GM23248 (cell line): ENCODE data around the gene POLR2I. TPM values are rescaled to one million over a fixed set of nuclear protein-coding genes. Genes with fewer than 3 reads are reported as not detected.

Source experiments
- DNase-seq: peaks from one replicate; pipeline ENCODE4 v3.0.0-alpha.2; 2015
- H2AFZ ChIP-seq: fragments of 200-600 bp; sonication (generic); 2 replicates; pipeline ENCODE4 v1.6.1; 2016; ENCODE audit warnings: antibody characterized with exemption
- H3F3A ChIP-seq: fragments of 200-600 bp; sonication (generic); 2 replicates; pipeline ENCODE4 v1.6.1; 2016; ENCODE audit warnings: mild to moderate bottlenecking, antibody characterized with exemption, mixed run types; ENCODE audit not compliant: insufficient read depth
- H3K27ac ChIP-seq: fragments of 200-600 bp; sonication (generic); 2 replicates; pipeline ENCODE4 v1.5.1; 2016; ENCODE audit warnings: mild to moderate bottlenecking
- H3K27me3 ChIP-seq: fragments of 200-600 bp; sonication (generic); replicated peaks from 2 replicates; pipeline ENCODE4 v1.6.1; 2016; ENCODE audit warnings: mild to moderate bottlenecking; ENCODE audit not compliant: insufficient read depth
- H3K36me3 ChIP-seq: fragments of 200-600 bp; sonication (generic); 2 replicates; pipeline ENCODE4 v1.6.1; 2016; ENCODE audit warnings: low read depth, mild to moderate bottlenecking
- H3K4me1 ChIP-seq: fragments of 200-600 bp; sonication (generic); 2 replicates; pipeline ENCODE4 v1.6.1; 2016; ENCODE audit warnings: mild to moderate bottlenecking; ENCODE audit not compliant: insufficient read depth
- H3K4me2 ChIP-seq: fragments of 200-600 bp; sonication (generic); one replicate; pipeline ENCODE4 v1.6.1; 2016; ENCODE audit warnings: mild to moderate bottlenecking; ENCODE audit not compliant: unreplicated experiment
- H3K4me3 ChIP-seq: fragments of 200-600 bp; sonication (generic); 2 replicates; pipeline ENCODE4 v1.5.1; 2016; ENCODE audit warnings: mild to moderate bottlenecking
- H3K79me2 ChIP-seq: fragments of 200-600 bp; sonication (generic); 2 replicates; pipeline ENCODE4 v1.6.1; 2016; ENCODE audit warnings: mild to moderate bottlenecking; ENCODE audit not compliant: insufficient read depth
- H3K9ac ChIP-seq: fragments of 200-600 bp; sonication (generic); 2 replicates; pipeline ENCODE4 v1.6.1; 2016; ENCODE audit warnings: mild to moderate bottlenecking
- H3K9me2 ChIP-seq: fragments of 200-600 bp; sonication (generic); 2 replicates; pipeline ENCODE4 v1.6.1; 2016; ENCODE audit warnings: mixed run types, mild to moderate bottlenecking, moderate library complexity; ENCODE audit not compliant: insufficient read depth
- H3K9me3 ChIP-seq: fragments of 200-600 bp; sonication (generic); one replicate; pipeline ENCODE4 v1.6.1; 2017; ENCODE audit warnings: low read depth
- H4K20me1 ChIP-seq: fragments of 200-600 bp; sonication (generic); 2 replicates; pipeline ENCODE4 v1.6.0; 2016; ENCODE audit not compliant: insufficient read depth
- EZH2 ChIP-seq: fragments of 200-600 bp; sonication (generic); IDR thresholded peaks from 2 replicates; pipeline ENCODE4 v1.6.1; 2018; ENCODE audit warnings: antibody characterized with exemption, mild to moderate bottlenecking; ENCODE audit not compliant: insufficient read depth, poor library complexity, severe bottlenecking
- EZH2phosphoT487 ChIP-seq: fragments of 200-600 bp; sonication (generic); IDR thresholded peaks from 2 replicates; pipeline ENCODE4 v1.6.1; 2018; ENCODE audit warnings: antibody characterized with exemption, moderate library complexity, mild to moderate bottlenecking, low read depth; ENCODE audit not compliant: insufficient read depth
- WGBS, 2 experiments: methylation state at CpG; one replicate each; pipeline ENCODE4 v1.1.6; 2015 to 2017; ENCODE audit warnings: low lambda C conversion rate in 2 of 2, low coverage in 1 of 2; ENCODE audit errors: missing lambda C conversion rate in 2 of 2; 5-methylcytosine and 5-hydroxymethylcytosine counted together
- in situ Hi-C: fragments of 300-500 bp; cut with MboI; formaldehyde crosslinking; loops from 2 replicates; pipeline ENCODE4 v1.15.0; 2020
- polyA plus RNA-seq: library from polyadenylated mRNA; unstranded; fragments of >200 nt; fragmentation: Nextera tagmentation; extraction: Ambion mirVana; gene quantifications from 2 replicates; pipeline ENCODE4 v1.2.1, GENCODE V29; 2016
- total RNA-seq: library from RNA; depleted of rRNA; stranded (reverse); fragments of >200 nt; shearing (Covaris generic); gene quantifications from 2 replicates; pipeline ENCODE4 v1.2.3, GENCODE V29; 2014

POLR2I gene
- total and polyA plus RNA-seq, 2 experiments from 2014 or later = 44.1 to 130 TPM

DNA sequence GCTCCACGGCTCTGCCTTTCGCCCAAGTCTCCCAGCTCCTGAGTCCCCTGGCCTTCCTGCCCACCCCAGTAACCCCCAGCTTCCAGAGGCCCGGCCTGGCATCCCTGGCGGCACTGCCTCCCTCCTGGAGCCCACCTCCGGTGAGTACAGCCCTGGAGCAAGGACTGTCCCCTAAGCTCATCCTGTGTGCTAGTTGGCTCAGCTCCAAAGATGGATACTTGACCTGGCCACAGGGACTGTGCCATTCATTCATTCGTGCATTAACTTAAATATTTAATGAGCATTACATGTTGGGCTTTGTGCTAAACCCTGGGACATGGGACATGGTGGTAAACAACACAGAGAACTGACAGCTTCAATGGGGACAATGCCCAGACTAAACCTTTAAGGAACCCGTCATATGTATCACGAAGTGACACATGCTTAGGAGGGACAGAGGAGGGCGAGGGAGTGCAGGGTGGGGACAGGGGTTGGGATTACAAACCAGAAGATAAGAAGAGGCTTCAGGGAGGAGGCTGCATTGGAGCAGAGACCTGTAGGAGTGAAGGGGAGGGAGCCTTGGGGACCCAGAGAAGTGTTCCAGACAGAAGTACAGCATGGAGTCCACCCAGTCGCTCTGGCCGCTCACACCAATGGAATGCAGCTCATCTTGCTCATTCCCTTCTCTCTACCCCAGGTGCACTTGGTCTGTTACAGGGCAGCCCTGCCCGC lies 10.7 kb downstream of the POLR2I start:
- Histone ChIP-seq H3K27ac (no peak overlapping the region), H3K4me1 (no peaks in the 10 kb centered on the region), H4K20me1 (no peaks in the 10 kb centered on the region), H3K9me3 (no peaks in the 10 kb centered on the region), H2AFZ (no peak overlapping the region), H3K36me3 (no peaks in the 10 kb centered on the region), H3K27me3 (no peaks in the 10 kb centered on the region), H3K9me2 (no peaks in the 10 kb centered on the region), H3K4me2 (no peak overlapping the region), H3K79me2 (no peaks in the 10 kb centered on the region), H3F3A (no peaks in the 10 kb centered on the region), H3K4me3 (no peak overlapping the region), H3K9ac (no peak overlapping the region)
- 83 to 93% methylated on average over 12 of the region's 12 CpGs for WGBS, 2 experiments
- in situ Hi-C loops = no loop called here
- DNase-seq = no peak
- TF ChIP-seq EZH2 (no peak), EZH2phosphoT487 (no peak)

DNA sequence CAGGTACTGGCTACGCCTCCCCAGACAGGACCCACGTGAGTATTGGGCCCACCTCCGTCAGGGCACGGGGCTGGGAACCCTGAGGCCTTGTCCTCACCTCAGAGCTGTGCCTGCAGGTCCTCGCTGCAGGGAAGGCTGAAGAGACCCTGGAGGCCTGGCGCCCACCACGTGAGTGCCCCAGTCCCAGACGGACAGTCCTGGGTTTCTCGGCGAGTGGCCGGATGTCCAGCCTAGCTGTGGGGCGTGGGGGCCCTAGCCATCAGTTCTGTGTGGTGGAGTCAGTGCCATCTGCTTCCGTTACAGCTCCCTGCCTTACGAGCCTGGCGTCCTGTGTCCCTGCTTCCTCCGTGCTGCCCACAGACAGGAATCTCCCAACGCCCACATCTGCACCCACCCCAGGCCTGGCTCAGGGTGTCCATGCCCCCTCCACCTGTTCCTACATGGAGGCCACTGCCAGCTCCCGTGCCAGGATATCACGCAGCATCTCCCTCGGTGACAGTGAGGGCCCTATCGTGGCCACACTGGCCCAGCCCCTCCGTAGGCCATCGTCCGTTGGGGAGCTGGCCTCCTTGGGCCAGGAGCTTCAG lies 11.5 kb downstream of the POLR2I start:
- no peaks in the 10 kb centered on the region for H3F3A ChIP-seq
- no peaks in the 10 kb centered on the region for H4K20me1 ChIP-seq
- H3K4me1 ChIP-seq = no peaks in the 10 kb centered on the region
- H2AFZ ChIP-seq = no peak overlapping the region
- H3K79me2 ChIP-seq = no peaks in the 10 kb centered on the region
- TF ChIP-seq EZH2 (no peak), EZH2phosphoT487 (no peak)
- H3K36me3 ChIP-seq = no peaks in the 10 kb centered on the region
- H3K9me2 ChIP-seq = no peaks in the 10 kb centered on the region
- no peaks in the 10 kb centered on the region for H3K9me3 ChIP-seq
- no peak overlapping the region for H3K9ac ChIP-seq
- H3K27me3 ChIP-seq = no peaks in the 10 kb centered on the region
- no peak overlapping the region for H3K27ac ChIP-seq
- no peak overlapping the region for H3K4me2 ChIP-seq
- DNase-seq = no peak
- WGBS, 2 experiments = 92 to 93% methylated on average over 23 to 24 of the region's 24 CpGs
- in situ Hi-C loops = no loop called here
- H3K4me3 ChIP-seq = no peak overlapping the region

DNA sequence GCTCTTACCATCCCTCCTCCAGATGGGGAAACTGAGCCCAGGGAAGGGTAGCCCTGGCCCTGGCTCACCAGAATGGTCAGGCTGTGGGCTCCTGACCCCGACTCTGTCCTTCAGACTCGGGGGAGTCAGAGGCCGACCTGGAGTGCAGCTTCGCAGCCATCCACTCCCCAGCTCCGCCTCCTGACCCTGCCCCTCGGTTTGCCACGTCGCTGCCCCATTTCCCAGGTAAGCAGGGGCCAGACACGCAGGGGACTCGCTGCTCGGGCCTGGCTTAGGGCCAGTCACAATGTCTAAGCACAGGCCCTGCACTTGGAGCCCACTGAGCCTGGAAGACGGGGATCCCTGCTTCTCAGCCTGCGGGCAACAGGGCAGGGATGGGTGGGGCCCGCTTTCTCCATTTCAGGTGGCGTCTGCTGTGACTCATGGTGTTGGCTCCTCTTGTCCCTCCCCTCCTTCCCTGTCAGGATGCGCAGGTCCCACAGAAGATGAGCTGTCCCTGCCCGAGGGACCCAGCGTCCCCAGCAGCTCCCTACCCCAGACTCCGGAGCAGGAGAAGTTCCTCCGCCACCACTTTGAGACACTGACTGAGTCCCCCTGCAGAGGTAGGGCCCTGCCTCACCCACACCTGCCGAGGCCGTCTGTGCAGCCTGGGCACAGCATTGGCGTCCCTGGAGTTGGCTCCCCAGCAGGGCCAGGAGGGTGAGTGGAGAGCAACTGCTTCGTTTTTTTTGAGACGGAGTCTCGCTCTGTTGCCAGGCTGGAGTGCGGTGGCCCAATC lies 12.9 kb downstream of the POLR2I start:
- no peak overlapping the region for H3K9ac ChIP-seq
- no peak for DNase-seq
- H3K4me1 ChIP-seq = no peaks in the 10 kb centered on the region
- in situ Hi-C loops = no loop called here
- no peaks in the 10 kb centered on the region for H3K9me2 ChIP-seq
- TF ChIP-seq EZH2 (no peak), EZH2phosphoT487 (no peak)
- H3F3A ChIP-seq = no peaks in the 10 kb centered on the region
- no peak overlapping the region for H3K4me2 ChIP-seq
- H3K9me3 ChIP-seq = no peaks in the 10 kb centered on the region
- H4K20me1 ChIP-seq = no peaks in the 10 kb centered on the region
- H3K4me3 ChIP-seq = no peak overlapping the region
- H3K27me3 ChIP-seq = no peaks in the 10 kb centered on the region
- no peaks in the 10 kb centered on the region for H3K36me3 ChIP-seq
- no peaks in the 10 kb centered on the region for H3K79me2 ChIP-seq
- WGBS, 2 experiments = 90% methylated on average over 27 of the region's 27 CpGs
- no peak overlapping the region for H3K27ac ChIP-seq
- H2AFZ ChIP-seq = no peak overlapping the region

DNA sequence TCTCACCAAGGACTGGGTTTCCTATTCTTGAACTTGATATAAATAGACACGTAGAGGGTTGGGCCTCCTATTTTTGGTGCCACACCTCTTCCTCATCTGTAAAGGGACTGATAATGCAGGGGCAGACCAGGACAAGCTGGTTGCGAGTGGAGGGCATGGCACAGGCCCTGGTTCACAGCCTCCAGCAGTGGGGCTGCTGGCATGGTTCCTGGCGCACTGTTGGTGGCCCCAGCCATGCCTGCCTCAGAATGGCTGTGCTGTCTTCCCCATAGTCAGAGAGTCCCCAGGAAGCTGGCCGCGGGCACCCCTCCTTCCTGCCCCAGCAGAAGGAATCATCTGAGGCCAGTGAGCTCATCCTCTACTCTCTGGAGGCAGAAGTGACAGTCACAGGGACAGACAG lies 14.2 kb downstream of the POLR2I start:
- Histone ChIP-seq H3K4me1 (no peaks in the 10 kb centered on the region), H3K4me3 (no peak overlapping the region), H3K4me2 (no peak overlapping the region), H4K20me1 (no peaks in the 10 kb centered on the region), H3K36me3 (no peaks in the 10 kb centered on the region), H3K79me2 (no peaks in the 10 kb centered on the region), H3F3A (no peaks in the 10 kb centered on the region), H3K9ac (no peak overlapping the region), H3K9me3 (no peaks in the 10 kb centered on the region), H3K27ac (no peak overlapping the region), H3K9me2 (no peaks in the 10 kb centered on the region), H2AFZ (no peak overlapping the region), H3K27me3 (no peaks in the 10 kb centered on the region)
- in situ Hi-C loops = no loop called here
- DNase-seq = no peak
- 100% methylated on average over 3 to 5 of the region's 5 CpGs for WGBS, 2 experiments
- TF ChIP-seq EZH2 = no peak
- TF ChIP-seq EZH2phosphoT487 = no peak
